Glutamatergic neuron (in vitro differentiated cells): ENCODE results near the gene SLC39A10. TPM values are rescaled to one million over a fixed set of nuclear protein-coding genes. Genes with fewer than 3 reads are reported as not detected.

ENCODE experiments used
- DNase-seq: peaks from one replicate; pipeline ENCODE4 v3.0.0; 2022
- H3K27ac Mint-ChIP-seq: one replicate; pipeline ENCODE4 v1.8.0; 2020; ENCODE audit warnings: mild to moderate bottlenecking, mixed read lengths, inconsistent platforms; ENCODE audit not compliant: unreplicated experiment
- H3K27me3 Mint-ChIP-seq: one replicate; pipeline ENCODE4 v1.8.0; 2020; ENCODE audit warnings: mild to moderate bottlenecking, moderate library complexity, mixed read lengths, inconsistent platforms; ENCODE audit not compliant: unreplicated experiment
- H3K36me3 Mint-ChIP-seq: one replicate; pipeline ENCODE4 v1.8.0; 2020; ENCODE audit warnings: mild to moderate bottlenecking, mixed read lengths, inconsistent platforms; ENCODE audit not compliant: unreplicated experiment
- H3K4me1 Mint-ChIP-seq: one replicate; pipeline ENCODE4 v1.8.0; 2020; ENCODE audit warnings: mild to moderate bottlenecking, low read depth, mixed read lengths, inconsistent platforms; ENCODE audit not compliant: unreplicated experiment
- H3K4me3 Mint-ChIP-seq: one replicate; pipeline ENCODE4 v1.8.0; 2020; ENCODE audit warnings: mild to moderate bottlenecking, mixed read lengths, inconsistent platforms; ENCODE audit not compliant: unreplicated experiment
- H3K9me3 Mint-ChIP-seq: one replicate; pipeline ENCODE4 v1.8.0; 2020; ENCODE audit warnings: mild to moderate bottlenecking, moderate library complexity, mixed read lengths, inconsistent platforms; ENCODE audit not compliant: unreplicated experiment
- CTCF ChIP-seq: fragments of 200-600 bp; sonication (generic); IDR thresholded peaks from one replicate; pipeline ENCODE4 v1.5.0; 2021; ENCODE audit not compliant: partially characterized antibody, unreplicated experiment
- total RNA-seq: library from RNA; stranded (reverse); fragmentation: NEBNext Ultra II Directional; extraction: Animal tissue kit (Norgen Biotek cat#: 25700); gene quantifications from one replicate; pipeline ENCODE4 v1.2.1, GENCODE V29; 2021; ENCODE audit not compliant: unreplicated experiment

SLC39A10 gene
- total RNA-seq, 1 donor from 2014 or later: 102 TPM

- Mint-ChIP-seq H3K36me3 (no peaks in the 10 kb centered on the region), H3K9me3 (no peaks in the 10 kb centered on the region), H3K4me3 (no peak overlapping the region), H3K4me1 (no peaks in the 10 kb centered on the region), H3K27me3 (no peaks in the 10 kb centered on the region), H3K27ac (no peak overlapping the region)
- no peak for DNase-seq
- no peak for TF ChIP-seq CTCF
Observed at GRCh38 chr2:195709901-195710806, 53.1 kb downstream of the SLC39A10 start.

- no peak for TF ChIP-seq CTCF
- Mint-ChIP-seq H3K27me3 (no peaks in the 10 kb centered on the region), H3K4me1 (no peaks in the 10 kb centered on the region), H3K27ac (no peak overlapping the region), H3K4me3 (no peak overlapping the region), H3K36me3 (no peaks in the 10 kb centered on the region), H3K9me3 (peaks cover 2% of the 10 kb centered on the region)
- no peak for DNase-seq
Observed at GRCh38 chr2:195711478-195711877, 54.5 kb downstream of the SLC39A10 start.

- Mint-ChIP-seq H3K27me3 (peaks cover 2% of the 10 kb centered on the region), H3K36me3 (no peaks in the 10 kb centered on the region), H3K4me1 (no peaks in the 10 kb centered on the region), H3K9me3 (peaks cover 2% of the 10 kb centered on the region), H3K4me3 (no peak overlapping the region), H3K27ac (no peak overlapping the region)
- no peak for TF ChIP-seq CTCF
- no peak for DNase-seq
Observed at GRCh38 chr2:195716466-195716865, 59.4 kb downstream of the SLC39A10 start.

GRCh38 chr2:195721042-195721441, 64.0 kb downstream of the SLC39A10 start:
- Mint-ChIP-seq H3K4me3 (no peak overlapping the region), H3K9me3 (peaks cover 3% of the 10 kb centered on the region), H3K27me3 (peaks cover 2% of the 10 kb centered on the region), H3K4me1 (no peaks in the 10 kb centered on the region), H3K27ac (no peak overlapping the region), H3K36me3 (no peaks in the 10 kb centered on the region)
- TF ChIP-seq CTCF: no peak
- DNase-seq: no peak

GRCh38 chr2:195722075-195722474, 65.0 kb downstream of the SLC39A10 start:
- H3K4me1 Mint-ChIP-seq: no peaks in the 10 kb centered on the region
- TF ChIP-seq CTCF: no peak
- H3K27ac Mint-ChIP-seq: no peak overlapping the region
- H3K9me3 Mint-ChIP-seq: peaks cover 3% of the 10 kb centered on the region
- no peak overlapping the region for H3K4me3 Mint-ChIP-seq
- H3K36me3 Mint-ChIP-seq: no peaks in the 10 kb centered on the region
- peaks cover 2% of the 10 kb centered on the region for H3K27me3 Mint-ChIP-seq
- DNase-seq: no peak
